Hematopoietic multipotent progenitor cell treated with erythropoietin and hydrocortisone succinate and interleukin-3 and kit ligand, for 15 days (in vitro differentiated cells): ENCODE data around the gene INHA.

Experiments used
- DNase-seq: peaks from one replicate; pipeline ENCODE4 v3.0.0-alpha.2; 2015; ENCODE audit warnings: low spot score

INHA gene

DNA sequence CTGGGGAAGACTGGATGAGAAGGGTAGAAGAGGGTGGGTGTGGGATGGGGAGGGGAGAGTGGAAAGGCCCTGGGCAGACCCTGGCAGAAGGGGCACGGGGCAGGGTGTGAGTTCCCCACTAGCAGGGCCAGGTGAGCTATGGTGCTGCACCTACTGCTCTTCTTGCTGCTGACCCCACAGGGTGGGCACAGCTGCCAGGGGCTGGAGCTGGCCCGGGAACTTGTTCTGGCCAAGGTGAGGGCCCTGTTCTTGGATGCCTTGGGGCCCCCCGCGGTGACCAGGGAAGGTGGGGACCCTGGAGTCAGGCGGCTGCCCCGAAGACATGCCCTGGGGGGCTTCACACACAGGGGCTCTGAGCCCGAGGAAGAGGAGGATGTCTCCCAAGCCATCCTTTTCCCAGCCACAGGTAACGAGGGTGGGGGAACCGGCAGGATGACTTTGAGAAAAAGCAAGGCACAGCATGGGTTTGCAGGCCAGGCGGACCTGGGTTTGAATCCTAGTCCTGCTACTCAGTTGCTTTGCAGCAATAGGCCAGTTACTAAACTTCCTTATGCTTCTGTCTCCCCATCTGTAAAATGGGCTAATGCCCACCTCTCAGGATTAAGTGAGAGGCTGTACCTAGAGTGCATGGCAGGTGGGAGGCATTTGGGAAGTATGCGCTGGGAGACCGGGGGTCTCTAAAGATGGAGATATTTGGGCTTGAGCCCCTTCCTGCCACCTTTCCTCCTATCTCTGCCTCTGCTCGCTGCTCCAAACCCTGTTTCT lies at the start of gene INHA:
INHA (plus strand) TSS at position 74 of the 765 bp plus-strand sequence; CDS start at position 139, 65 bp downstream.
- no peak for DNase-seq

DNA sequence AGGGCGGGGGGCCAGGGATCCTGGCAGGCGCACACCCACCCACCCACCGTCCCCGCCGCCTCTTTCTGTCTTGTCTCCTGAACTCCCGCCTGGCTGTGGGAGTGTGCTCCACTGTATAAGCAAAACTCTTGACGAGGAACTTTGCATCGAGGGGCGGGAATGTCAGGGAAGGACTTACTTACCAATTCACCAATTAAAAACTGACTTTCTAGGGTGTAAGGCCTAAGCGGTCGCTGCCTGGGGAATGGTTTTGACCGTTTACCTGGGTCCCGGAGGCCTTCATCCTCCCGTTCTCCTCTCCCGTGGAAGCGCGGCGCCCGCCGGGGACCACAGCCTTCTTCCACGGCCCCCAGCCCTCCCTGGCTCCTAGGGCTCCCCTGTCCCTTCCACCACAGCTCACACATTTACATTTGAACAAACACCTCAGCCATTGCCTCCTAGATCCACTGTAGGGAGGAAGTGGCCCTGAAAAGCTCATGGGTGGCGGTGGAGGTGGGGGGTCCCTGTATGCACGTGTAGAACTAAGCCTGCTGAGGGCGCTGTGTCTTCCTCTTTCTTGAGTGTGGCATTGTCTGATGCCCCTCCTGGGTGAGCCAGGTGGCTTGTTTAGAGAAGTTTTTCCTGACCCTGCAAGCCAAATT lies 49.0 kb upstream of the INHA start:
- DNase-seq = no peak

DNA sequence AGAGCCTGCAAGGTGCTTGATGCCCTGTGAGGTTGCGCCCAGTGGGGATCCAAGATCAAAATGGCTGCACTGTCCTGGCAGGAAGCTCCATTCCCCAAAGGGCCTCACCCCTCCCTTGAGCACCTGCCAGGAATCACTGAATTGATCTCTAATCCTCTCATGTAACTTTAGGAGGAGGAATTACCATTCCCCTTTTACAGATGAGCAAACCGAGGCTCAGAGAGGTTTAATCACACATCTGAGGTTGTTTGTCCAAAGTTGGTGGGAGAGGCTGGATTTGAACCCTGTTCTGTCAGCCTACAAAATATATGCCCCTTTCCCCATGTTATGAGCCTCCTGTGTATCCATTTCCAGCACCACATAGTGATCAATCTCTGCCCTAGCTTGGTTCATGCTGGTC lies 47.3 kb upstream of the INHA start:
- DNase-seq = no peak

DNA sequence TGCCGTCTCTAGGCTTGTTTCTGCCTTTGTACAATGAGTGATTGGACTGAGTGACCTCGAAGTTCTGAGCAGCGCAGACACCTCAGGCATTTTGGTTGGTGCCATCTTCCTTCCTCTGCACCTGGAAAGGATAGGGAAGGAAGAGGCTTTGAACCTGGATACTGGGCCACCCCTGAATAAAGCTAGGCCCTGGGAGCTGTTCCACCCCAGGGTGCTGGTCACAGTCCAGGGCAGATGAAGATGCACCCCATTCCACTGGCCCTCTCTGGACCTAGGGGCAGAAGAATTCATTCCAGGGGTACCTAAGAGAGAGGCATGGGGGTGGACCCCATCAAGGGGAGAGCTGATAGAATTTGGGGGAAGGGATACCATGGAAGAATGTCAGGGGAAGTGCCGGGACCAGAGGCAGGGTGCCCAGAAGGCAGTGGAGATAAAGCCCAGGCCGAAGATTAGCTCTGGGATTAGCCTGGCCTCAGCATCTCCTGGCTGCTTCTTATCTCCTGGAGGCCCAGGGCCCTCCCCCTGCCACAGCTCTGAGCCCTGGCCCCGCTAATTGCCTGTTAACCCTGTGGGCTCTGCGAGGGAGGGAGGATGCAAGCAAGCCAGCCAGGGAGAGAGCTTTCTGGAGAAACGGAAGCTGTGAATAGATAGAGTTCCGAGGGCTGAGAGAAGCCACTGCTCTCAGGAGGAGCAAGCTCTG lies 46.4 kb upstream of the INHA start:
- DNase-seq = peak; percentile 24

DNA sequence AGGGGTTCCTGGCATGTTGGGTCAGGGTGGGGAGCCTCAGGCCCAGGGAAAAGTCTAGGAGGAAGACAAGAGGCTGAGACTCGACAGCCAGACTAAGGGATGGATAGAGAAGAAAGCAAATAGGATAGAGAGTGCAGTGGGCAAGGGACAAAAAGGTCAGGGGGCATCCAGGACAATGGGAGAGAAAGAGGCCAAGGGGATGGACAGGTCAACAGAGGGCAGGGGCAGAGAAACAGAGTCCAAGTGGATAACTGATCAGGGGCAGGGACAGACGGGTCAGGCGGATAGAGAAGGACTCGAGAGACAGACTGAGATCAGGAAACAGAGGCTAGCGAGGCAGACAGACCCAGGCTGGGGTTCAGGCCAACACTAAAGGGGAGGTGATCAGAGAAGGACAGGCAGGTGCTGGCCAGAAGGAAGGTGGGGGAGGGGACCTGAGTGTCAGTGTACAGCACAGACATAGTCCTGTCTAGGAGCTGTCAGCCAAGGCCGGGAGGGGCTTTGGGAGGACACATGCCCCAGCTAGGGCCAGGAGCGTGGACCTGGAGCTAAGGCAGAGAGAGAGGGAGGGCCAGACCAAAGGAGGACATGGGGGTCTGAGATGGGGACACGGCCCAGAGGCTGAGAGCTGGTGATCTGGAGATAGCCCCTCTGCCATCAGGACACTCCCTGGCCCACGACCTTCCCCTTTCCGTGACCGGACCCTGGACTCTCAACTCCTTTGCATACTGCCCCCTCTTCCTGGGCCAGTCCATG lies 45.6 kb upstream of the INHA start:
- DNase-seq = no peak

DNA sequence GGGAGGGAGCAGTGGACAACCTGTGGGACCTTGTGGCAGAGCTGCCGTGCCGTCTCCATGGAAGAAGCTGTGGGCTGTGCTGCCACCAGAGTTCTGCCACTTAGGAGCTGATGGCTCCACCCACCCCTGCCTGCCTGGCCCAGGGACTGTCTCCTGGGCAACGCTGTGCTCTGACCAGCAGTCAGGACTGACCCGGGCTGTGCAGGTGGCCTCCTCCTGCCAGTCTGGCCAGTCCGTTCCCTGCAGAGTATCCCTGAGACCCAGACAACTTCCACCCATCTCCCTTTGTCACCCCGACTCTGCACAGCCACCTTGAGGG lies 45.1 kb upstream of the INHA start:
- DNase-seq = no peak

DNA sequence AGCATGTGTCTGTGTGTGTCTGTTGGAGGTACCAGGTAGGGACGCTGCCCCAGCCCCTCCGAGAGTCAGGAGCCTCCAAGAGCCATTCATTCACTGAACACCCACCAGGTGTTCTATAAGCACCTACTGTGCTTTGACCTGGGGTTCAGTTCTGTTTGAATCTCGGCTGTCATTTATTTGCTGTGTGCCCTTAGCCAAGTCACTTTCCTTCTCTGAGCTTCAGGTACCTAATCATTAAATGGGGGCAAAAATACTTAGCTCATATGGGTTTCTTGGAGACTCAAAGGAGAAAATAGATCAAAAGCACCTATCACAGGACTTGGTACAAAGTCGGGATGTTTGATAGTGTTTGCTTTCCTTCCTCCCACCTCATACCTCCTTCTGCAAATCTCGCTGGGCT lies 44.6 kb upstream of the INHA start:
- DNase-seq = no peak

DNA sequence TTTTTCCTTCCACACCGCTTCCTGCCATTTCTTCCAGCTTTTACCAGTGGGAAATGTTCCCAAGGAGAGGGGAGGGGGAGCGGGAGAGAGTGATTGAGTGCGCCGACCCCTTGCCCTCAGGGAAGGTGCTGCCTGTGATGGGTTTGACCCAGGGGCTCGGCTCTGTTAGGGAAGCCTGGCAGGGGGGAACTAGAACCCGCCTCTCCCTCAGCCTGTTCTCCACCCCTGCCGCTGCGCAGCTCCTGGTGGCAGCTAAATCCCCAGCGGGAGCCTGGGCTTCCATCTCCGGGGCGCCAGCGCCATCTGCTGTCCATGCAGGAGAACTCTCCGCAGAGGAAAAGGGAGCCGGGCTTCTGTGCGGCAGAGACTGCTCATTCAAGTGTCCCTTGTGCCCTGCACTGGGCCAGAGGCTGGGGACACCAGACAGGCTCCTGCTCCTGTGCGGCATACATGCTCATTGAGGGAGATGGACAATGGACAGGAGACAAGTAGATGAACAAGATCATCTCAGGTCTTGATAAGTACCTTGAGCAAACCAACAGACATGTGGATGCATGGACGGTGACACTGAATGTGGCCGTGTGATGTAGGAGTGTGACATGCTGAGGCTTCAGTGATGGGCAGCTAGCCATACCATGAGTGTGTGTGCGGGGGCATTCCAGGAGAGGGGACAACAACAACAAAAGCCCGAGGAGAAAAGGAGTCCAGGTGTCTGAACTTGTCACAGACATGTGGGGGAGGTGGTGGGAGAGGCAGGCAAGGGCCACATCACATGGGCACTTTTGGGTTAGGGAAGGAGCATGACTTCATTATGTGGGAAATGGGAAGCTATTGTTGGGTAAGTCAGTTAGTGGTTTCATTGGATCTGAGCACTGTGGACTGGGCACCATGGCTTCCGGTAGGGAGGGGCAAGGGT lies 41.8 kb upstream of the INHA start:
- peak; percentile 83 for DNase-seq

DNA sequence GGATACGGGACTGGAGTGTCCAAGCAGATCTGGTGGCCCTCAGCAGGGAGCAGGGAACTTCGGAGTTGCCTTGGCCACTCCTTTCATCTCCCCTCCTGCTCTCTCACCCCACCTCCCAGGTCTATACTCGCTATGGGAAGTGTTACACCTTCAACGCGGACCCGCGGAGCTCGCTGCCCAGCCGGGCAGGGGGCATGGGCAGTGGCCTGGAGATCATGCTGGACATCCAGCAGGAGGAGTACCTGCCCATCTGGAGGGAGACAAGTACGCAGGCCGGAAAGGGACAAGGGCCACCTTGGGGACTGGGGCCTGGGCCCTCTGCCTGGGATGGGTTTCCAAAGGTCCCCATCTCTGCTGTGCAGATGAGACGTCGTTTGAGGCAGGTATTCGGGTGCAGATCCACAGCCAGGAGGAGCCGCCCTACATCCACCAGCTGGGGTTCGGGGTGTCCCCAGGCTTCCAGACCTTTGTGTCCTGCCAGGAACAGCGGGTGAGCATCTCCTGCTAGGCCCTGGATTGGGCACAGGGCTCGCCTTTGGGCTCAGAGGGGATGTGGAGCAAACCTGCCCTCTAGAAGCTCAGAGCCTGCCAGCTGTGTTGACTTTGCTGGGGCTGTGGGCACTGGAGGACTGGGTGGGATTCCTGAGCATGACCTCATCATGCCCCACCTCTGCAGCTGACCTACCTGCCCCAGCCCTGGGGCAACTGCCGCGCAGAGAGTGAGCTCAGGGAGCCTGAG lies 40.3 kb upstream of the INHA start:
- no peak for DNase-seq

DNA sequence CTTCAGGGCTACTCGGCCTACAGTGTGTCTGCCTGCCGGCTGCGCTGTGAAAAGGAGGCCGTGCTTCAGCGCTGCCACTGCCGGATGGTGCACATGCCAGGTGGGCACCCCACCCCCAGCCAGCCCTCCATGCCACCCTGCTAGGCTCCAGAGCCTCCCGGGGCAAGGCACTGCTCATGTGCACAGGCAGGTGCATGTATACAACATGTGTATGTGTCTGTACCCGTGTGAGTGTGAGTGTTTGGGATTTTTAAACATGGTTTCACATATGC lies 39.8 kb upstream of the INHA start:
- DNase-seq = no peak

- DNase-seq = no peak
Observed at GRCh38 chr2:219533930-219534661, 38.0 kb upstream of the INHA start.

DNA sequence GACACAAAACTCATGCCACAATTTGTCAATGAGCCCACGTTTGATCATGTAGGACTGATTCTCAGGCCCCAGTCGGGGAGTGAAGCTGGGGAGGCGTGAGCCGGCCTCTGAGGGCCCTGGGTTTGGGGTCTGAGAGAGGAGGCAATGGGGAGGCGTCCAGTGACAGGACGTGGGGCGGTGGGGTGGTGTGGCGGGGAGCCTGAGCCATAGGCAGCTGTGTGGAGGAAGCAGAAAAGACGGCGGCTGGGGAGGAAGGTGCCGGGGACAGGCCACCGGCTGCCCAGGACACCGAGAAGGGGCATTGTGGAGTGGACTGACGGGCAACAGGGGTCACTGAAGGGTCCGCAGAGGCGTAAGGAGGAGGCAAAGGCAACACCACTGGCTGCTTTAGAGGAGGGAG lies 35.7 kb upstream of the INHA start:
- no peak for DNase-seq

- DNase-seq = no peak
Observed at GRCh38 chr2:219536967-219537366, 35.1 kb upstream of the INHA start.

- DNase-seq = no peak
Observed at GRCh38 chr2:219537657-219538488, 34.2 kb upstream of the INHA start.

- no peak for DNase-seq
Observed at GRCh38 chr2:219538504-219538951, 33.6 kb upstream of the INHA start.

DNA sequence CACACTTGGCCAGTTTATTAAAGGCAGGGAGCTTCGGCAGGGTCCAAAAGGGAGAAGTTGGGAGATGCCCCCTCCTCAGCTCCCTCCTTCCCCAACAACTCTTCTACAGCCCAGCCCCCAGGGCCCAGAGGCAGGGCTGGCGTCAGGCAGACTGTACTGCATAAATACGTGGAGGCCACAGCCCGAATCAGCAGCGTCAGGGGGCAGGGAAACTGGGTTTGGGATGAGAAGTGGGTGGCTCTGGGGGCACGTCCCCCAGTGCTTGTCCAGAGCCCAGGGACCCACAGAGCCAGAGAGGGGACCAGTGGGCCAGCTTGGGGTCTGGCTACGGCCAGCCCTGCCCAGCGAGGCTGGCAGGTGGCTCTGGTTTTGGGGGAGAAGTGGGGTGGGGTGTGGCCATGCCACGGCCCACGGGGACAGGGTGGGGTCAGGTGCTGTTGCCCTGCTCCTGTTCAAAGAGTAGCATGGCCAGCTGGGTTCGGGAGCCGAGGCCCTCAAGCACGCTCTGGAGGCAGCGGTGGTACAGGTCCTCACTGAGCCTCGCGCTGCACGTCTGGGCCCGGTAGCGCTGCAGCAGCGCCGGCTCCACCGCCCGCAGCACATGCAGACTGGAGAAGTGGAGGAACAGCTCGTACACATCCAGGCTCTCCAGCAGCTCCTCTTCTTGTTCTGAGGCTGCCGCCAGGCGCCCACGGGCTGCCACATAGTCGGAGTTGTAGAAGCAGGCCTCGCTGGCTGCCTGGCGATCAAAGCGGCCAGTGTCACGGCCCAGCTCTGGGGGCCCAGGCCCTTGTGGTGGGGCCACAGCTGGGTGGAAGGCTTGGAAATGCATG lies 32.9 kb upstream of the INHA start:
- DNase-seq = no peak

- no peak for DNase-seq
Observed at GRCh38 chr2:219539926-219540678, 32.0 kb upstream of the INHA start.
